GM20000 (cell line): Measurements from ENCODE around the gene INHBE.

ENCODE experiments used
- DNase-seq: peaks from one replicate; pipeline ENCODE4 v3.0.0; 2012; ENCODE audit warnings: low spot score
- TF ChIP-seq, protein P1 (sequence below): IDR thresholded peaks from 2 replicates; pipeline ENCODE4 v1.5.1; 2012; ENCODE audit warnings: mild to moderate bottlenecking, control low read depth; ENCODE audit errors: extremely low read depth, missing control alignments

Gene INHBE

DNA sequence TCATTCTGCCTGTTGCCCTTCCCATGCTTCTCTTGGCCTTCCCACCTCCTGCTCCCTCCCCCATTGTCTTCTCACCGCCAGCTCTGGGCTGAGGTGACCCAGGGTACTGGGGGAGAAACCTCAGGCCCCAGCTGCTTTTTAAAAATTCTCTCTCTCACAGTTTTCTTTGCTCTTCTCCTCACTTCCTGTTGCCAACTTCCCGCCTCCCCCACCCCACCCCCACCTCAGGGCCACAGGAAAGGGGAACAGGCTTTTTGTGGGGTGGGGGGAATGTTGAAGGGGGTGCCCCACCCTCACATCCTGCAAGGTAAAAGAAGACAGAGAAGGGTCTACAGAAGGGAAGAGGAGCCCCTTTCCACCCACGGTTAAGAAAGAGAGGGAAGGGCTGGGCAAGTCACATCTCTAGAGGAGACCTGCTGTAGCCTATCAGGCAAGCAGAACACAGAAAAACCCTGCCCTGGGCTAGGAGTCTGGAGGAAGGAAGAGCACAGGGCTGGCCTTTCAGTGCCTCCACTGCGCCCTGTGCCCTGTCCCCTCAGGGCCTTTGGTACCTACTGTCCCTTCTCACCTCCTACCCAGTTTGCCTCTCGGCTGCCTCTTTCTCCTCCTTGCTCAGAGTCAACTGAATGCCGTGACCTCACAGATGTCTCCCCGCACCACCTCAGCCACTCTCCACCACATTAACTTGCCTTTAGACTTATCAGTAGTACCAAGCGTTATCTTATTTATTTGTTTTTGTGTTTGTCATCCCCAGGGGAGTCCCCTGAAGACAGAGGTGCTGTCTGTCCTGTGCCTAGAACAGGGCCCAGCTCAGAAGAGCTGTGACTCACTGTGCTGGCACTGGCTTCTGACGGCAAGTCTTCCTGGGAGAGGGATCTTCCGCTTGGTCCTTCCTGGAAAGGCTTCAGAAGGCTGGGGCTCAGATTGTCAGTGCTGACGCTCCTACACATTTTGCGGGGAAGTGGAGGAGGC is 22.9 kb downstream of the INHBE start:
- TF ChIP-seq, protein P1, sequence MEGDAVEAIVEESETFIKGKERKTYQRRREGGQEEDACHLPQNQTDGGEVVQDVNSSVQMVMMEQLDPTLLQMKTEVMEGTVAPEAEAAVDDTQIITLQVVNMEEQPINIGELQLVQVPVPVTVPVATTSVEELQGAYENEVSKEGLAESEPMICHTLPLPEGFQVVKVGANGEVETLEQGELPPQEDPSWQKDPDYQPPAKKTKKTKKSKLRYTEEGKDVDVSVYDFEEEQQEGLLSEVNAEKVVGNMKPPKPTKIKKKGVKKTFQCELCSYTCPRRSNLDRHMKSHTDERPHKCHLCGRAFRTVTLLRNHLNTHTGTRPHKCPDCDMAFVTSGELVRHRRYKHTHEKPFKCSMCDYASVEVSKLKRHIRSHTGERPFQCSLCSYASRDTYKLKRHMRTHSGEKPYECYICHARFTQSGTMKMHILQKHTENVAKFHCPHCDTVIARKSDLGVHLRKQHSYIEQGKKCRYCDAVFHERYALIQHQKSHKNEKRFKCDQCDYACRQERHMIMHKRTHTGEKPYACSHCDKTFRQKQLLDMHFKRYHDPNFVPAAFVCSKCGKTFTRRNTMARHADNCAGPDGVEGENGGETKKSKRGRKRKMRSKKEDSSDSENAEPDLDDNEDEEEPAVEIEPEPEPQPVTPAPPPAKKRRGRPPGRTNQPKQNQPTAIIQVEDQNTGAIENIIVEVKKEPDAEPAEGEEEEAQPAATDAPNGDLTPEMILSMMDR, result no peak
- DNase-seq, result peak; percentile 71

DNA sequence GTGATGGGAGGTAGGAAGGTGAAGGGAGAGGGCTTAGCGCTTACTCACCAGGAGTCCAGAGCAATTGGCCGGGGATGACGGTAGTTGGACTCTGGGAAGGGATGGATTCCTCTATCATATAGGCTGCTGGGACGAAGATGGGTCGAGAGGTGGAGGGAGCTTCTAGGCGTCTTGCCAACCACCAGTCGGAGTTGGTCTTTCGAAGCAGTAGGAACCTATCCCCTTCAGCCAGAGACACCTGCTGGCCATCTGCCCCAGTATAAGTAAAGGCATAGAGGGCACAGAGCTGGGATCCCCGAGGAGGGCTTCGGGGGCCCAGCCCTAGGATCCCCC is 23.9 kb downstream of the INHBE start:
- TF ChIP-seq, protein P1, result no peak
- no peak for DNase-seq

DNA sequence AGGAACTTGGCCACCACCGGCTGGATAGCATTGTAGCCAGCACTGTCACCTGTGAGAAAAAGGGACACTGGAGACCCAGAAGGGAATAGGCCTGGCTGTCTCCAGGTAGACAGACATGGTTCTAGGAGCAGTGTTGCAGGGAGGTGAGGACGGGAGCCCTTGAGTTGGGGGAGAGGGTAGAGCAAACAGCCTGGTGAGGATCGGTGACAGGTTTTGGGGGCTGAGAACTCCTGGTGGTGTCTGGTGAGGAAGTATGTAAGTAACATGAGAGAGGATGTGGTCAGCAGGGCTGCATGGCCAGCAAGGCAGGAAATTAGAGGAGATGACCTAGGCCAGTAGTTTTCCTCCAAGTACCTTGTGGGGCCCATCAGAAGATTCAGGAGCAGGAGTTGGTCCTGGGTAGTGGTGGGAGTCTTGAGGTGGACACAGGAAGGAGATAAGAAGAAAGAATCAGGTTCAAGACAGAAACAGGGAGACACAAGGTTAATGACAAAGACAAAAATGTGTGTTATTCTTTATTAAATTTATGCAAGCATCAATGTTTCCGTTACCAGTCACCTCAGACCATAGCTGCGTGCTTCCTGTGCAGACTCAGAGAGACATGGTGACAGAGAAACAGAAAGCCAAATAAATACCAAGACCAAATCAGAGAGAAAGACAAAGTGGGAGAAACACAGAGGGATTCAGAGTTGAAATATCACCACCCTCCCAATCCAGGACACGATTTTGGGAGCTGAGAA is 24.4 kb downstream of the INHBE start, which contains the start of gene ARHGAP9:
ARHGAP9 (minus strand) TSS at position 491 of the 740 bp plus-strand sequence; CDS start at position 31, 460 bp downstream.
- TF ChIP-seq, protein P1, result no peak
- DNase-seq, result peak; percentile 78

DNA sequence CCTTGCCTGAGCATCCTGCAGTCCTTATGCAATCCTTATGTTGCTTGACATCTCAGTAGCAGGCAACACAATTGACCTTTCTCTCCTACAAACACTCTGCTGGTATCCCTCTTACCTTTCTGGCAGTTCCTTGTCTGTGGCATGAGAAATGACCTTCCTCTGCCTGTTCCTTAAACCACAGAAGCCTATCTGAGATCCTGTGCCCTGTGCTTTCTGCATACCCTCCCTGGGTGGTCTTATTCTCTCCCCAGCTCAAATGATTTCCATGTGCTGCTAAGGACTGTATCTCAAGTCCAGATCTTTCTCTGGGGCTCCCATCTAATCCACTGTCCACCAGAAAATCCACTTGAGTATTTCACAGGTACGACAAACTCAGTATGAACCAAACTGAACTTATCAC is 26.6 kb downstream of the INHBE start:
- TF ChIP-seq, protein P1, result no peak
- DNase-seq, result no peak

- DNase-seq, result no peak
- TF ChIP-seq, protein P1, result no peak
Measured at GRCh38 chr12:57483466-57483865, 28.4 kb downstream of the INHBE start.

- TF ChIP-seq, protein P1, result no peak
Measured at GRCh38 chr12:57485695-57486094, 30.6 kb downstream of the INHBE start.

More at GRCh38 chr12:57485695-57486094, 30.6 kb downstream of the INHBE start:
- DNase-seq, result no peak
